ENCODE measurements around the gene KIAA1671. TPM values are rescaled to one million over a fixed set of nuclear protein-coding genes. Genes with fewer than 3 reads are reported as not detected.

The KIAA1671 gene
- total RNA-seq, 1 donor from 2014 or later, result 14.5 TPM

DNA sequence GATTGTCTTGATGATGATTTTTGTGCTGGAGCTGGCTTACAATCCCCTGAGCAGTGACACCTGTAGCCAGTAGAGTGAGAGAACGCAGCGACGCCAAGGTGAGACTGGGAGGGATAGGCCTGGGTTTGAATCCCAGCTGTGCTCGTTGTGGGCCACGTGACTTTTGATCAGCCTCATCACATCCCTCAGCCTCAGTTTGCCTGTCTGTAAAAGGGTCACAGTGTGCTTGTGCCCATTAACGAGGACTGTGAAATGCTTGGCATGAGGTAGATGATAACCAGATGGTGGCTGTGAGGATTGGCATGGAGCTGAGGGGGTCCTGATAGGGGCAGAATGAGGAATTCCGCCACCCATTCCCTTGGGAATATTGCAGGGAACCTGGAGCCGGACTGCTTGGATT lies 9.6 kb downstream of the KIAA1671 start:
- Mint-ChIP-seq H3K27me3 (ENCODE audit: low read depth) (no peaks in the 10 kb centered on the region), H3K4me1 (peaks cover 10% of the 10 kb centered on the region), H3K36me3 (ENCODE audit: low read depth) (no peaks in the 10 kb centered on the region), H3K9me3 (no peaks in the 10 kb centered on the region), H3K27ac (ENCODE audit: unreplicated experiment) (no peak overlapping the region), H3K4me3 (no peak overlapping the region)
- DNase-seq (ENCODE audit: low read depth, low spot score), result no peak
- TF ChIP-seq, protein P1, sequence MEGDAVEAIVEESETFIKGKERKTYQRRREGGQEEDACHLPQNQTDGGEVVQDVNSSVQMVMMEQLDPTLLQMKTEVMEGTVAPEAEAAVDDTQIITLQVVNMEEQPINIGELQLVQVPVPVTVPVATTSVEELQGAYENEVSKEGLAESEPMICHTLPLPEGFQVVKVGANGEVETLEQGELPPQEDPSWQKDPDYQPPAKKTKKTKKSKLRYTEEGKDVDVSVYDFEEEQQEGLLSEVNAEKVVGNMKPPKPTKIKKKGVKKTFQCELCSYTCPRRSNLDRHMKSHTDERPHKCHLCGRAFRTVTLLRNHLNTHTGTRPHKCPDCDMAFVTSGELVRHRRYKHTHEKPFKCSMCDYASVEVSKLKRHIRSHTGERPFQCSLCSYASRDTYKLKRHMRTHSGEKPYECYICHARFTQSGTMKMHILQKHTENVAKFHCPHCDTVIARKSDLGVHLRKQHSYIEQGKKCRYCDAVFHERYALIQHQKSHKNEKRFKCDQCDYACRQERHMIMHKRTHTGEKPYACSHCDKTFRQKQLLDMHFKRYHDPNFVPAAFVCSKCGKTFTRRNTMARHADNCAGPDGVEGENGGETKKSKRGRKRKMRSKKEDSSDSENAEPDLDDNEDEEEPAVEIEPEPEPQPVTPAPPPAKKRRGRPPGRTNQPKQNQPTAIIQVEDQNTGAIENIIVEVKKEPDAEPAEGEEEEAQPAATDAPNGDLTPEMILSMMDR (conservative IDR thresholded peaks at IDR 0.05), result no peak

DNA sequence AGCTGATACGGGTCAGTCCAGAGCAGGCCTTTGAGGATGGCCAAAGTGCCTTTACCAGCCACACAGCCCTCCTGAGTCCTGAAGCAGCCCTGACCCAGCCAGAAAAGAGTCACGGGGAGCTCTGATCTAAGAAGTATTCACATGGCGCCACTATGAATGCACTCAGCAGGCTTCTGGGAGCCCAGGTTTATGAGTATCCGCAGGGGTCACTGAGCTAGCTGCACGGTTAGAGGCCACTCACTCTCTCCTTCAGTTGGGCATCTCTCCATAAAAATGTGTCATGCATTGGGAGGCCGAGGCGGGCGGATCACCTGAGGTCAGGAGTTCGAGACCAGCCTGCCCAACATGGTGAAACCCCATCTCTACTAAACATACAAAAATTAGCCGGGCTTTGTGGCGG lies 10.3 kb downstream of the KIAA1671 start:
- Mint-ChIP-seq H3K36me3 (ENCODE audit: low read depth) (no peaks in the 10 kb centered on the region), H3K27ac (ENCODE audit: unreplicated experiment) (peak overlapping the region; percentile 12), H3K4me1 (peaks cover 10% of the 10 kb centered on the region), H3K27me3 (ENCODE audit: low read depth) (no peaks in the 10 kb centered on the region), H3K9me3 (no peaks in the 10 kb centered on the region), H3K4me3 (no peak overlapping the region)
- TF ChIP-seq, protein P1 (conservative IDR thresholded peaks at IDR 0.05), result no peak
- DNase-seq (ENCODE audit: low read depth, low spot score), result no peak

DNA sequence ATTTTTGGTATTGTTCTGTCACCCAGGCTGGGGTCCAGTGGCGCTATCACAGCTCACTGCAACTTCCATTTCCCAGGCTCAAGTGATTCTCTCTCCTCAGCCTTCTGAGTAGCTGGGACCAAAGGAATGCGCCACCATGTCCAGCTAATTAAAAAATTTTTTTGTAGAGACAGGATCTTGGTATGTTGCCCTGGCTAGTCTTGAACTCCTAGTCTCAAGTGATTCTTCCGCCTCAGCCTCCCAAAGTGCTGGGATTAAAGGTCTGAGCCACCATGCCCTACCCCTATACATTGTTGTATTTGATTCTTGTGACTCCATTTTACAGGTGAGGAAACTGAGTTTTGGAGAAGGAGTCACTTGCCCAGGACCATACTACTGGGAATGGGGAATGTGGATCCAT lies 11.9 kb downstream of the KIAA1671 start:
- no peak overlapping the region for H3K27ac Mint-ChIP-seq (ENCODE audit: unreplicated experiment)
- H3K9me3 Mint-ChIP-seq, result no peaks in the 10 kb centered on the region
- no peak overlapping the region for H3K4me3 Mint-ChIP-seq
- H3K36me3 Mint-ChIP-seq (ENCODE audit: low read depth), result no peaks in the 10 kb centered on the region
- H3K4me1 Mint-ChIP-seq, result peaks cover 13% of the 10 kb centered on the region
- no peaks in the 10 kb centered on the region for H3K27me3 Mint-ChIP-seq (ENCODE audit: low read depth)
- TF ChIP-seq, protein P1 (conservative IDR thresholded peaks at IDR 0.05), result no peak
- DNase-seq (ENCODE audit: low read depth, low spot score), result no peak

DNA sequence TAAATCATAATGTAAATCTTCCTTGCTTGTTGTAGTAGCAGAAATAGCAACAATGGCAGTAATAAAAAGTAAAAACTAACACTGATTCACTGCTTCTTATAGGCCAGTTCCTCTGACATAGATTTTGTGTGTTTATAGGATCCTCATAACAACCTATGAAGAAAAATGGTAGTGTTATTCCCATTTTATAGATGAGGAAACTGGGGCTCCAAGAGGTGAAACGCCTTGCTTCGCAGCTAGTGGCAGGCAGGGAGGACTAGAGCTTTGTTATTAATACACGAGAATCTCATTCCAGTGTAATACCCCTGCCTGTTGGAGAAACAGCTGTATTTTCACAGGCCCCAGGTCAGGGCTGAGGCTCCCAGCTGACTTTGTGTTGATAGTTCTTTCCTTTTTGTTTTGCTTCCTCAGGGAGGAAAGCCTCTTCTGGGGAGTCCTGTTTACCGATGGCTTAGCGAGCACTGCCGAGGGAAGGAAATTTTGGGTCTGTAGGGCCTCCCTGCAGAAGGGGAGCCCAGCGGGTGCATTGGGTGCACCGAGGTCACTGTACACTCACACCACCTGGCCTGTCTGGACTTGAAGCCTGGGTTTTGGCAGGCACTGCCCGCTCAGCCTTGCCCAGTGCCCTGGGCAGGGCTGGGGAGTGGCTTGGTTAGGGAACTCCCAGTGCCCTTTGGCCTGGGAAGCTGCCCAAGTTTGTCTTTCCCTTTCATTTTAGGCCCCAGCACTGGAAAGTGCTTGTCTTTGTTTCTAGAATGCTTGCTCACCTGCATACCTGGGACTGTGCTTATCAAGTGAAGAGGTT lies 13.5 kb downstream of the KIAA1671 start:
- TF ChIP-seq, protein P1 (conservative IDR thresholded peaks at IDR 0.05), result no peak
- no peaks in the 10 kb centered on the region for H3K27me3 Mint-ChIP-seq (ENCODE audit: low read depth)
- no peak for DNase-seq (ENCODE audit: low read depth, low spot score)

DNA sequence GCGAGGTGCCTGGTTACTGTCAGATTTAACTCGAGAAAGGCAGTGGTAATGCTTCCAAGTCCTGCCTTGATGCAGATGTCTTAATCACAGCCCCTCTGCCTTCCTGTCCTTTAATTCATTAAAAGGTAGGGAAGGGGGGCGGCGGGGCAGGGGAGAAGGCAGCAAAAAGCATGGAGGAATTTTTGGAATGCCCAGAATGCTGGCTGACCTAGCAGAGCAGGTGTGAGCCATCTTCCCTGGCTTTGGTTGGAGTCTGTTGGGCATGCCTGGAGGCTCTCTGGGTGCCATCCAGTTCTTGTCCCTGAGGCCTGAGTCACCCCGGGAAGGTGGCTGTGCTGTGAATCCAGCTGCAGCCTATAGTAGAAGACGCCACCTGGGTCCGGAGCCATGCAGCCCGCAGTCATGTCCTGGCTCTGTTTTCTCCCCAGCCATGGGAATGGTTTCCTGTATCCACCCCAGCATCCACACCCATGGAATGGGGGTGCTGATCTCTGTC lies 15.6 kb downstream of the KIAA1671 start:
- Mint-ChIP-seq H3K27ac (ENCODE audit: unreplicated experiment) (no peak overlapping the region), H3K27me3 (ENCODE audit: low read depth) (no peaks in the 10 kb centered on the region), H3K4me3 (no peak overlapping the region), H3K9me3 (no peaks in the 10 kb centered on the region), H3K4me1 (peaks cover 21% of the 10 kb centered on the region), H3K36me3 (ENCODE audit: low read depth) (no peaks in the 10 kb centered on the region)
- TF ChIP-seq, protein P1 (conservative IDR thresholded peaks at IDR 0.05), result no peak
- DNase-seq (ENCODE audit: low read depth, low spot score), result no peak

More for the DNA sequence above, 13.5 kb downstream of the KIAA1671 start:
- H3K9me3 Mint-ChIP-seq, result no peaks in the 10 kb centered on the region
- peaks cover 17% of the 10 kb centered on the region for H3K4me1 Mint-ChIP-seq
- no peak overlapping the region for H3K27ac Mint-ChIP-seq (ENCODE audit: unreplicated experiment)
- H3K36me3 Mint-ChIP-seq (ENCODE audit: low read depth), result no peaks in the 10 kb centered on the region
- H3K4me3 Mint-ChIP-seq, result no peak overlapping the region

All from neural crest cell (in vitro differentiated cells).